GM21381 (cell line): ENCODE measurements around the gene B3GALT6.
"Not testable (repeated sequence)": the region's sequence is repeated elsewhere in the genome, so short reads cannot be mapped to it uniquely, and the experiment has no call there.

Experiments used
- ATAC-seq: cut with Tn5 transposase; IDR thresholded peaks from one replicate; pipeline ENCODE4 v1.9.1; 2021; ENCODE audit warnings: mild to moderate bottlenecking, moderate library complexity; ENCODE audit not compliant: unreplicated experiment

The B3GALT6 gene

DNA sequence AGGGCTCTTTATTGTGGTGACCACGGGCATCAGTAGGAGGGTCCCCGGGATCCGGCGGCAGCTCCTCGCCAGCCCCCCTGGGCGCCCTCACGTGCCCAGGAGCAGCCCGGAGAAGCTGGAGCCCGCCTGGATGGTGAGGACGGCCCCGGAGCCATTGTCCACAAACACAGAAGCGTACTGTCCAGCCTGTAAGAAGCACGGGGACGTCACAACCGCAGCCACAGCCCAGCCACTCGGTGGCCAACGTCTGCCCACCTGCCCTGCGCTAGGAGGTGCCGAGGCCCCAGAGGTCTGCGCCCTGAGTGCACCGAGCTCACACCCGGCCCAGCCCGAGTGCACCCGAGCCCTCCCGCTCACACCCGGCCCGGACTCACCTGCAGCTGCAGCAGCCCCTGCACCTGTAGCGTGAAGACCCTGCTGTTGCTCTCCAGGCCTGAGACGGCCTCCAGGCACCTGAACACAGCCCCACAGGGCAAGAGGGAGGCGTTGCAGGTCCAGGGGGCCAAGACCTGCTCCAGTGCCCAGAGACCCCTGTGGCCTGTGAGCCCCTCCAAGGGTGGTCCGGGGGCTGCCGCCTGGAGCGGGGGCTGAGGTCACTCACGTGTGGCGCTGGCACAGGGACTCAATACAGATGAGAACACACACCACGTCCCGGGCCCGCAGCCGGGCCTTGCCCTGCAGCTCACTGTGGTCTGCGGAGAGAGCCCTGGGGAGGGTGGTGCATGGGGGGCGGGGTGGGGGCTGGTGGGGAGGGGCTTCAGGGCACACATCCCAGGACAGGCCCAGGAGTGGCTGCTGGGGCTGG is 10.6 kb downstream of the B3GALT6 start:
- ATAC-seq = no peak

DNA sequence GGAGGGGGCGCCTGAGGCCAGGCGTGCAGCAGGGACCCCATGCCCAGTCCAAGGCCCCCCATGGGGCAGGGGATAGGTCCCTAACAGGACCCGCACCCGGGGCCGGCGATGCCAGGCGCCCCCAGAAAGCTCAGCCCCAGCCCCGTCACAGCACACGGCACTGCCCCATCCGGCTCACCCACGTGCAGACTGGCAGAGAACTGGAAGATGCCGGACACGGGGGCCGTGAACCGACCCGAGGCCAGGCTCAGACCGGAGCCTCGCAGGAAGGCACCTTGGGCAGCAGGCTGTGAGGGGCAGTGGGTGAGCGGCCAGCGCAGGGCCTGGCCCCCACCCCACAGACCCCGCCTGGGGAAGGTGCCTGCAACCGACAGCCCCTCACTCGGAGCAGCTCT is 11.2 kb downstream of the B3GALT6 start:
- no peak for ATAC-seq

GRCh38 chr1:1243807-1244191 is 11.8 kb downstream of the B3GALT6 start:
- no peak for ATAC-seq

- no peak for ATAC-seq
Observed at GRCh38 chr1:1244192-1244811, 12.3 kb downstream of the B3GALT6 start.

DNA sequence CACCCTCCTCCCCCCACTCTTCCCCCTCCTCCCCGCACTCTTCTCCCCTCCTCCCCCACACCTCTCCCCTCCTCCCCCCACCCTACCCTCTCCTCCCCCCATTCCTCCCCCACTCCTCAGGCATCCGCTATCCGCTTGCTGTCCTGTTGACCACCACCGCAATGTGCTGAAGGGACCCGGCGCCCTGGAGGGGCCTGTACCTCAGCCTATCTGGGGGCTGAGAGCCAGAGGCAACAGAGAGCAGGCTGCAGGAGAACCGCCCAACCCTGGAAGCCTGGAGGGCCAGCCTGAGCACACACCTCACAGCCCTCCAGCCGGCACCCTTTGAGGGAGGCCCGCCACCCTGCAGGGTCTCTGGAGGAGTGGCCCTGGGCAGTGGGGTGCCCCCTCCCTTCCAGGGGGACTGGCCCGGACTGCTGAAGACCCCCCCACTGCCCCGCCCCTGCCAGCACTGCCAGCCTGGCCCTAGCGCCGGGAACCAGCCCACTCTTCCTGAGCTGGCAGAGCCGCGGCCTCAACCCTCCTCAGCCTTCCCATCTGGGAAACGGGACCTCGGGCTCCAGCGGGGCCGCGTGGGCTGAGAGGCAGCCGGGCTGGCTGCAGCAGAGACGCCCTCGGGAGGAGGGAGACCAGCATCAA is 13.3 kb downstream of the B3GALT6 start:
- ATAC-seq = no peak

DNA sequence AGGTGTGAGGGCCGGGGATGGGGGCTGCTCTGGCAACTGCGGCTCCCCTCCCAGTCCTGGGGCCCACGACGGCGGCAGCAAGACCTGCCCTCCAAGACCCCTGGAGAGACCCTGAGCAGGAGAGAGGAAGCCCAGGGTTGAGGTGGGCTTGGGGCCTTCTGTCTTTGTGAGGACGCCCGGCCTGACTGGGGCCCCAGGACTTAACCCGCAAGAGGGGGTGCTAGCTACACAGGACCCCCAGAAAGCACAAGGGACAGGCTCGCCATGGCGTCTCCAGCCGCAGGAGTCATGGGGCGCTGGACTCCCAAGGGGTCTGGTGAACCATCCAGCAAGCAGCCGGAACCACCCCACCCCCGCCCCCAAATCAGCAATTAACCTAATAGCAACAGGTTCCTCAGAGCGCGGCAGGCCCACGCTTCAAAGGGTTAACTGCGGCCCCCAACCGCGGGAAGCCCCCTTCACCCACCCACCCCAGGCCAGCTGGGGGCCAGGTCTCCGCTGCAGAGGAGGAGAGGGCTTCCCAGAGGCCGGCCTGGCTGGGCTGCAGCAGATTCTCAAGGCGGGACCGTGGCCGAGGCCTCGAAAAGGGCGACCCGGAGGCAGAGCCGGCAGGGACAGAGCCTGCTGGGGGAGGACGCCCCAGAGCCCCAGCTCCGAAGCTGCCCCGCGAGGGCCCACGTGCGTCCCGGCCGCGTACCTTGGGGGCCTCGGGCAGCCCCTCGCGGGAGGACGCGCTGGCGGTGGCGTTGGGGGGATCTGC is 14.0 kb downstream of the B3GALT6 start:
- ATAC-seq = no peak

GRCh38 chr1:1246577-1247340 is 14.7 kb downstream of the B3GALT6 start, which contains the start of gene C1QTNF12:
C1QTNF12 (minus strand) TSS chr1:1246722; CDS start chr1:1246690, 32 bp downstream.
- ATAC-seq = no peak

GRCh38 chr1:1247341-1247913 is 15.4 kb downstream of the B3GALT6 start:
- ATAC-seq = no peak

DNA sequence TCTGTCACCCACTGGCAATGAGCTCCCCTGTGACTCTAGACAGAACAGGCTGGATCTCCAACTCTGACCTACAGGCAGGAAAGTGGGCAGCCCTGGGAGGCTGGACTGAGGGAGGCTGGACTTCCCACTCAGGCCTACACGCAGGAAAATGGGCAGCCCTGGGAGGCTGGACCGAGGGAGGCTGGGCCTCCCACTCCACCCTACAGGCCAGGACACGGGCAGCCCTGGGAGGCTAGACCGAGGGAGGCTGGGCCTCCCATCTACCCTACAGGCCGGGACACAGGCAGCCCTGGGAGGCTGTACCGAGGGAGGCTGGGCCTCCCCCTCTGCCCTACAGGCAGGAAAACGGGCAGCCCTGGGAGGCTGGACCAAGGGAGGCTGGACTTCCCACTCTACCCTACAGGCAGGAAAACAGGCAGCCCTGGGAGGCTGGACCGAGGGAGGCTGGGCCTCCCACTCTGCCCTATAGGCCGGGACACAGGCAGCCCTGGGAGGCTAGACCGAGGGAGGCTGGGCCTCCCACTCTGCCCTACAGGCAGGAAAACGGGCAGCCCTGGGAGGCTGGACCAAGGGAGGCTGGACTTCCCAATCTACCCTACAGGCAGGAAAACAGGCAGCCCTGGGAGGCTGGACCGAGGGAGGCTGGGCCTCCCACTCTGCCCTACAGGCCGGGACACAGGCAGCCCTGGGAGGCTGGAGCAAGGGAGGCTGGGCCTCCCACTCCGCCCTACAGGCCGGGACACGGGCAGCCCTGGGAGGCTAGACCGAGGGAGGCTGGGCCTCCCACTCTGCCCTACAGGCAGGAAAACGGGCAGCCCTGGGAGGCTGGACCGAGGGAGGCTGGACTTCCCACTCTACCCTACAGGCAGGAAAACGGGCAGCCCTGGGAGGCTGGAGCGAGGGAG is 16.2 kb downstream of the B3GALT6 start:
- not testable (repeated sequence) for ATAC-seq

- ATAC-seq = no peak
Observed at GRCh38 chr1:1250786-1251284, 18.8 kb downstream of the B3GALT6 start.

DNA sequence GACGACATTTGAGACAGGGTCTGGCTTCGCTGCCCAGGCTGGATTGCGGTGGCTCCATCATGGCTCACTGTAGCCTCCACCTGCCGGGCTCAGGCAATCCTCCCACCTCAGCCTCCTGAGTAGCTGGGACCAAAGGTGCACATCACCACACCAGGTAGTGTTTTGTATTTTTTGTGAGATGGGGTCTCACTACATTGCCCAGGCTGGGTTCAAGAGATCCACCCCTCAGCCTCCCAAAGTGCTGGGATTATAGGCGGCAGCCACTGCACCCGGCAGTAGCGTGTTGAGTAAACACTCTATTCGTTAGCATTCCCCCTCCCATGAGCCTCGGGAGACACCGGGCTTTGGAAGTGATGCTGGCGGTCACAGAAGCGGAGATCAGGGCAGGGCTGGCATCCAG is 21.3 kb downstream of the B3GALT6 start:
- no peak for ATAC-seq

DNA sequence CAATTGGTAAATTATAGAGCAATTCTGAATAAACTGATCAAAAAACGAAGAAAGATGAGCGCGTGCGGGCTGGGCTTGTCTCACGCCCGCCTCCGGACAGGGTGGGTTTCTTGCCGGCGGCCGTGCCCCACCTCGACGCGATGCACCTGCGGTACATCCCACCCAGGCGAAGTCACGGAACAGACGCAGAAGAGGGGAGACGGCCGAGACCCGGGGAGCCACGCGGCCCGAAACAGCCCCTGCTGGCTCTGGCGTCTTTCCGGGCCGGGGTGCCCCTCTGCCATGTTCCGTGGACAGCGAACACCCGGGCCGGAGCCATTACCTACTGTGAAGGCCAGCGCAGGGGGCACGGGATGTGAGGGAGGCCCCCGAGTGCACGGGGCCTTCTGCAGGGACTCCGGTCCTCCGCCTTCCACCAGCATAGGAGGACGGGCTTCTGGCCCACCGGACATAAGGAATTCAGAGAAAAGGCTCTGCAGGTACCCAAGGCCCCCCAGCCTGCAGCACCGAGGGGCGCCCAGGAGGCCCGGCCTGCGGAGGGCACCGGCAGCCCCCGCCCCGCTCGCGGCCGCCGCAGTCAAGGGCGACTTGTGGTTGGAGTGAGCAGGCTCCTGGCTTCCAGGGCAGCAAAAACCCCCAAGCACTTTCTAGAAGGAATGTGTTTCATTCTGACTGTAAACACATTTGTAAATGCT is 22.1 kb downstream of the B3GALT6 start:
- no peak for ATAC-seq

DNA sequence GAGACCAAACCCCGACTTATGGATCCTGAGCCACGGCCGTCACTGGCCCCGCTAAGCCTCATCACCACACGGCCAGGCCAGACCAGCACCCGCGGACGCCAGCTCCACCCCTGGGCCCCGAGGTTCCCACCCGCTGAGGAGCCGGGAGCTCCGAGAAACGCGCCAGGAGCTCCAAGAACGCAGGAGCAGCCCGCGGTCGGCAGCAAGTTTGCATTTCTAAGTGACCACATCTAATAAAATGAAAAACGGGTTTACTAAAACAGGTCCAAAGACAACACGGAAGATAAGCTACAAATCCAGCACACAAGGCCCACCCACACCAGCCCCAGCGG is 22.6 kb downstream of the B3GALT6 start:
- no peak for ATAC-seq

- ATAC-seq = no peak
Observed at GRCh38 chr1:1255078-1255477, 23.0 kb downstream of the B3GALT6 start.

- ATAC-seq = no peak
Observed at GRCh38 chr1:1255611-1256010, 23.6 kb downstream of the B3GALT6 start.

GRCh38 chr1:1256956-1257871 is 25.2 kb downstream of the B3GALT6 start:
- no peak for ATAC-seq

GRCh38 chr1:1259119-1259488 is 27.1 kb downstream of the B3GALT6 start:
- ATAC-seq = no peak

GRCh38 chr1:1259540-1259939 is 27.5 kb downstream of the B3GALT6 start:
- no peak for ATAC-seq
